HepG2 (cell line): ENCODE data around the gene TOR4A. TPM values are rescaled to one million over a fixed set of nuclear protein-coding genes. Genes with fewer than 3 reads are reported as not detected.

ENCODE experiments used
- ARID4A ChIP-seq: sonication (generic); formaldehyde crosslinking; IDR thresholded peaks from 2 replicates; pipeline ENCODE4 v1.5.0; 2020; ENCODE audit warnings: mild to moderate bottlenecking, missing genetic modification reagents, borderline replicate concordance
- MXD1 ChIP-seq: sonication (generic); formaldehyde crosslinking; IDR thresholded peaks from 2 replicates; pipeline ENCODE4 v1.4.0; 2020; ENCODE audit warnings: mild to moderate bottlenecking, missing genetic modification reagents
- POLR2AphosphoS2 ChIP-seq: IDR thresholded peaks from 2 replicates; pipeline ENCODE4 v1.6.1; 2011; ENCODE audit warnings: low read depth, low read length, improper control_type of control experiment
- RELA ChIP-seq: sonication (generic); formaldehyde crosslinking; IDR thresholded peaks from 2 replicates; pipeline ENCODE4 v1.4.0; 2020; ENCODE audit warnings: missing genetic modification reagents
- SUZ12 ChIP-seq: fragments of 150-350 bp; IDR thresholded peaks from 2 replicates; pipeline ENCODE4 v1.6.1; 2014; ENCODE audit warnings: low read depth, low read length
- TBL1XR1 ChIP-seq: fragments of 150-350 bp; IDR thresholded peaks from 2 replicates; pipeline ENCODE4 v1.6.1; 2014; ENCODE audit warnings: borderline replicate concordance, low read length; ENCODE audit not compliant: partially characterized antibody
- ZBTB8A ChIP-seq: sonication (generic); formaldehyde crosslinking; IDR thresholded peaks from 2 replicates; pipeline ENCODE4 v1.4.0; 2020; ENCODE audit warnings: mild to moderate bottlenecking, low read depth, missing genetic modification reagents, borderline replicate concordance
- ZNF142 ChIP-seq: sonication (generic); formaldehyde crosslinking; IDR thresholded peaks from 2 replicates; pipeline ENCODE4 v1.4.0; 2020; ENCODE audit warnings: missing genetic modification reagents
- ZNF512 ChIP-seq: sonication (generic); formaldehyde crosslinking; IDR thresholded peaks from 2 replicates; pipeline ENCODE4 v1.4.0; 2020; ENCODE audit warnings: mild to moderate bottlenecking, missing genetic modification reagents
- ZNF687 ChIP-seq: sonication (generic); formaldehyde crosslinking; IDR thresholded peaks from 2 replicates; pipeline ENCODE4 v1.5.1; 2020; ENCODE audit warnings: mild to moderate bottlenecking, missing genetic modification reagents, moderate library complexity
- polyA plus RNA-seq, 8 experiments: library from polyadenylated mRNA; depleted of rRNA in 3 of 8; stranded (reverse) in 7 of 8; unstranded in 1 of 8; fragments of >200 nt; fragmentation: Illumina TruSeq in 4 of 8; extraction: Trizol in 4 of 8; gene quantifications; 2 replicates each; pipeline versions ENCODE4 v1.2.1 to v1.2.3, GENCODE V29; 2011 to 2016; ENCODE audit warnings: low read depth in 4 of 8, missing spikeins in 1 of 8, mixed read lengths in 1 of 8; ENCODE audit not compliant: insufficient read depth in 1 of 8
- total RNA-seq, 5 experiments: library from RNA; depleted of rRNA; stranded (reverse); fragments of >200 nt; fragmentation: Illumina TruSeq; extraction: Trizol; gene quantifications; 2 replicates each; pipeline ENCODE4 v1.2.3, GENCODE V29; 2016; ENCODE audit warnings: low read depth in 1 of 5

Gene TOR4A
- total and polyA plus RNA-seq, 2 of the 13 experiments (the other 11 are each of a cell fraction or from before 2014, with no cell fraction given): 11.1 to 14.2 TPM

GRCh38 chr9:137240841-137241489, 36.6 kb upstream of the TOR4A start, which contains the start of gene TUBB4B (continued):
- TF ChIP-seq SUZ12: no peak
- 0 out of 2 replicates have a peak, but pooled peaks have one; percentile 36 for TF ChIP-seq RELA (CRISPR knock-in tag)
- TF ChIP-seq ZNF687 (CRISPR knock-in tag): no peak; the same call in 1 of the 2 replicates
- TF ChIP-seq POLR2AphosphoS2: peak; percentile 93
- peak; percentile 33; the same call in 1 of the 2 replicates for TF ChIP-seq ARID4A (CRISPR knock-in tag)
- peak; percentile 73 for TF ChIP-seq ZNF142 (CRISPR knock-in tag)
- no peak; the same call in 1 of the 2 replicates for TF ChIP-seq MXD1 (CRISPR knock-in tag)
- TF ChIP-seq ZBTB8A: no peak
- TF ChIP-seq ZNF512 (CRISPR knock-in tag): no peak
- TF ChIP-seq TBL1XR1: no peak
